HG02763 (cell line): ENCODE results near the gene UBAC2.
A peak's percentile ranks its signal among the peaks of the same experiment; 100 is the strongest.
"Not testable (repeated sequence)": the region's sequence is repeated elsewhere in the genome, so short reads cannot be mapped to it uniquely, and the experiment has no call there.

Experiments
- ATAC-seq: cut with Tn5 transposase; IDR thresholded peaks from one replicate; pipeline ENCODE4 v1.9.1; 2021; ENCODE audit warnings: mild to moderate bottlenecking, moderate library complexity; ENCODE audit not compliant: unreplicated experiment

UBAC2 gene

GRCh38 chr13:99211421-99212035, 10.9 kb downstream of the UBAC2 start:
- ATAC-seq: no peak

GRCh38 chr13:99214232-99214631, 13.6 kb downstream of the UBAC2 start:
- peak; percentile 68 for ATAC-seq

GRCh38 chr13:99214731-99215130, 14.1 kb downstream of the UBAC2 start:
- ATAC-seq: no peak

GRCh38 chr13:99215184-99215830, 14.7 kb downstream of the UBAC2 start:
- ATAC-seq: no peak

GRCh38 chr13:99217461-99218110, 16.9 kb downstream of the UBAC2 start:
- no peak for ATAC-seq

GRCh38 chr13:99218126-99218525, 17.5 kb downstream of the UBAC2 start:
- ATAC-seq: no peak

- ATAC-seq: no peak
Measured at GRCh38 chr13:99218545-99218944, 17.9 kb downstream of the UBAC2 start.

GRCh38 chr13:99218969-99219368, 18.3 kb downstream of the UBAC2 start:
- peak; percentile 35 for ATAC-seq

GRCh38 chr13:99220199-99220935, 19.7 kb downstream of the UBAC2 start:
- ATAC-seq: no peak

- ATAC-seq: no peak
Measured at GRCh38 chr13:99221567-99222239, 21.0 kb downstream of the UBAC2 start.

- ATAC-seq: no peak
Measured at GRCh38 chr13:99223587-99223986, 22.9 kb downstream of the UBAC2 start.

- no peak for ATAC-seq
Measured at GRCh38 chr13:99224021-99224420, 23.4 kb downstream of the UBAC2 start.

- no peak for ATAC-seq
Measured at GRCh38 chr13:99225078-99225477, 24.4 kb downstream of the UBAC2 start.

- no peak for ATAC-seq
Measured at GRCh38 chr13:99226513-99226912, 25.9 kb downstream of the UBAC2 start.

GRCh38 chr13:99227331-99227900, 26.8 kb downstream of the UBAC2 start:
- no peak for ATAC-seq

GRCh38 chr13:99227909-99228688, 27.4 kb downstream of the UBAC2 start:
- no peak for ATAC-seq

GRCh38 chr13:99228737-99229691, 28.4 kb downstream of the UBAC2 start:
- peak; percentile 93 for ATAC-seq

- ATAC-seq: not testable (repeated sequence)
Measured at GRCh38 chr13:99230588-99230987, 29.9 kb downstream of the UBAC2 start.

- ATAC-seq: no peak
Measured at GRCh38 chr13:99230991-99231390, 30.3 kb downstream of the UBAC2 start.
